Activated CD4-positive, CD25-positive, alpha-beta regulatory T cell treated with anti-CD3 and anti-CD28 coated beads, Interleukin-2, amount 50 U/mL, for 24 hours (primary cell): ENCODE data around the gene TBATA.
"Not testable (repeated sequence)": the region's sequence is repeated elsewhere in the genome, so short reads cannot be mapped to it uniquely, and the experiment has no call there.

ENCODE experiments used
- ATAC-seq, 2 donors: fragments of 150-1000 bp; cut with Tn5 transposase; one replicate each; pipeline ENCODE4 v1.10.0; 2021; ENCODE audit warnings: mild to moderate bottlenecking in 1 of 2, moderate library complexity in 1 of 2

Gene TBATA

DNA sequence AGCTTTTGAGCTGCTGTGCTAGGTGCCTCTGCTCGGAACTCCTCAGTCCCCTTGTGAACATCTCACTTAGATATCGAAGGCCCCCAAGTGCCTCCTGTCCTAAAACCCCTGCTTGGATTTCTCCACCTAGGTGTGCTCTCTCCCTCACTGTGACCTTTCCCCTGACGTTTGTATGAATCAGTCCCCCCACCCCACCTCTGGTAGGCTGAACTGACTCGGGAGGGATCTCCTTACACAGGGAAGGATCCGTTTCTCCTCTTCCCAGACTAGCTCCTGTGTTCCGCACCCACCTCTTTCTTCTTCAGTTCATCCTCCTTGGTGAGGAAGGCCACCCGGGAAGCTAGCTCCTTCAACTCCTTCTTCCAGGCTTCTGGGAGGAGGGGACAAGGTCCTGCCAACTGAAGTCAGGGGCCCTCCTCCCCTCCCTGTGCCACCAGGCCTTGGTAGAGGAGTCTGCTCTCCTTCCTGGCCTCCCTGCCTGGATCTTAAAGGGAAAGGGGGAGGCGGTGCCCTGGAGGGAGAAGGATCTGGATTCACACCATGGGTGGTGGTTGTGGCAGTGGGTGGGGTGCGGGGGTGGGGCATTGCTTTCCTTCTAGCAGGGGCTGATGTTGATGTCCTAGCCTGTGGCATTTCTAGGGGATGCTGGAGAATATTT lies 6.8 kb downstream of the TBATA start:
- no peak for ATAC-seq

GRCh38 chr10:70777063-70777875 lies 7.9 kb downstream of the TBATA start:
- ATAC-seq = no peak

DNA sequence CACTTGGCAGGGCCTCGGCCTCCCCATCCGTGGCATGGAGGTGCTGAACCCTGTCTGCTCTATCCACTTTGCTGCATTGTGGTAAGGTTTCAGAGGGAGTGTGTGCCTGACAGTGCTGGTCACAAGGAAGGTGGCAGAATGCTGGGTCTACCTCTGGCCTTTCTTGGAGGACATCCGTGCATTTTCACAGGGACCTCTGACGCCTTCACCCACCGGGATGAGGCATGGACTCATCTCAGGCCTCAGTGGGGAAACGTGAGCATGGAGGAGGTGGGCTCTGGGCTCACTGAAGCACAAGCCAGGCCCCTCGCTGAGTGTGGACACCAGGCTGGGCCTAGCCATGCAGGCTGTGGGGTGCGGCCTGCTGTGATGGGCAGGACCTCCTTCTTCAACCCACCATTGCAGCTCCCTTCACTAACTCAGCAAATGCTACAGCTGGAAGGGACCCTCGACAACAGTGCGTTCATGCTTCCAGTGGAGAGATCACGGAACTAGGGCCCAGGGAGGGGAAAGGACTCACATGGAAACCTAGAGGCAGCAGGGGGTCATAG lies 8.6 kb downstream of the TBATA start:
- no peak for ATAC-seq

- ATAC-seq = no peak
These were observed 9.3 kb downstream of the TBATA start for GRCh38 chr10:70775679-70776454.

DNA sequence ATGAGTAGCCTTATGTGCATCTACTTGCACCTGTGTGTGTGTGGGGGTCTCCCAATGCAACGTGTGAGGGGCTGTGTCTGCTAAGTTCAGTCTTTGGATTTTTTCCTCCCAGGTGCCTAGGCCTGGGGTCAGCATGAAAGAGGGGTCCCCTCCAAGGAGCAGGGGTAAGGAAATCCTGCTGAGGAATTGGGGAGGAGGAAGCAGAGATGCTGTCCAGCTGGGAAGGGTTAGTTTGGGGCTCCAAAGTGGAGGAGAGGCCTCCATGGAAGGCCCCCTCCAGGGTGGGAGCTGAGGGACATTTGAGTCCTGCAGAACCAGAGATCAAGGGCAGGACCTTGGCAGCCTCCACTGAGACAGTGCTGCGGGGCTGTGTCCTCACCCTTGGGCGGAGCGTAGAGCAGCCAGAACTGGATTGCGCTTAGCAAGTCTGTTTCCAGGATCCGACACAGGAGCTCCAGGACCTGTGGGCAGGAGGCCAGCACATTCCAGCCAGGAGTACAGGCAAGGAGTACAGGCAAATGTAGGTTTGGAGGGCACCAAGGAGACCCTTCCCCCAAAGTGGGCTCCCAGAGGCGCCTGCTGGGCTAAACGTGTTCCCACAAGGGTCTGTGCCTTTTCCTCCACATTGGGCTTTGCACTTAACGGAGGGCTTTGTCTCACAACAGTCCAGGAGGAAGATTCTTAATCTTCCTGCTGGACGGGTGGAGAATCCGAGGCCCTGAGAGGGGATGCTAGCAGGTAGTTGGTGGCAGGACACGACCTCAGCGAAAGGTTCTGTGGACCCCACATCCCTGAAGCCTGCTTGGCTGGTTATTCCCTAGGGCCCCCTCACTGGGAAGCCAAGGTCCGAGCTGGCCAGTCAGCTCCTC lies 10.1 kb downstream of the TBATA start:
- no peak for ATAC-seq

GRCh38 chr10:70773965-70774809 lies 11.0 kb downstream of the TBATA start:
- no peak for ATAC-seq

GRCh38 chr10:70773461-70773860 lies 11.7 kb downstream of the TBATA start:
- no peak for ATAC-seq

- no peak for ATAC-seq
These were observed 12.6 kb downstream of the TBATA start for GRCh38 chr10:70772627-70773026.

DNA sequence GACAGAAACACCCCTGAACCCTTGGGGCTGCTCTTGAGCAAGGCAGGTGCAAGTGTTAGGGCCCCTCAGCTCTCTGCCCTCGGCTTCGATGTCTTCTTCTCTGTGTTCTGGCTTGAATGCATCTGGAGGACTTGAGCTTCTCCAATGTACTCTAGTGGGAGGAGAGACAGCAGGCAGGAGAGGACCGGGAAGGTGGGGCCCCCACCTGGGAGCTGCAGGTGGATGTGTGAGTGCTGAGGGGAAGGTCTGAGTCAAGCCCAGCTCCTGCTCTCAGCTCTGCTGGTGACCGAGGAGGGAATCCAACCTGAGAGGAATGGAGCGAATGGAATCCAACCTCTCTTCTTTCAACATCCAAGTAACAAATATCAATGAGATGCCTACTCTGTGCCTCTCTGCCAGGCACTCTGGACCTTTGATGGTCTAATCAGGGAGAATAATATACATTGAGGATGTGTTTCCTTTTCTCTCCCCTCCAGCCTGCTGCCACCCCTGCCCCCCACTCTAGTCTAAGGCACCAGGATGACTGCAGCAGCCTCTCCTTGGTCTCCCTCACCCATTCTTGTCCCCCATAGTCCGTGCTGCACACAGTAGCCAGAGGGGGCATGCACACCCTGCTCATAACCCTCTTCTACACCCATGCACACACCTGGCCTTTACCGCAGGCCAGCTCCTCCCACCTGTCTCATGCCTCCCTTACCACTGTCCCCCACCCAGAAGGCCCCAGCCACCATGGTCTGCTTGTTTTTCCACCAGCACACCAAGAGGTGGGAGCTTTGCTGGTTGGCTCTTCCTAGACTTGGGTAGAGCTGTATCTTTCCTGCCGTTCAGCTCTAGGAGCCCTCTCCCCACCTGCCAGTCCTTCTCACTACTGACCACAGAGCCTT lies 13.6 kb downstream of the TBATA start:
- ATAC-seq = no peak

GRCh38 chr10:70770516-70770915 lies 14.7 kb downstream of the TBATA start:
- ATAC-seq = not testable (repeated sequence)

GRCh38 chr10:70770001-70770400 lies 15.2 kb downstream of the TBATA start:
- ATAC-seq = no peak

DNA sequence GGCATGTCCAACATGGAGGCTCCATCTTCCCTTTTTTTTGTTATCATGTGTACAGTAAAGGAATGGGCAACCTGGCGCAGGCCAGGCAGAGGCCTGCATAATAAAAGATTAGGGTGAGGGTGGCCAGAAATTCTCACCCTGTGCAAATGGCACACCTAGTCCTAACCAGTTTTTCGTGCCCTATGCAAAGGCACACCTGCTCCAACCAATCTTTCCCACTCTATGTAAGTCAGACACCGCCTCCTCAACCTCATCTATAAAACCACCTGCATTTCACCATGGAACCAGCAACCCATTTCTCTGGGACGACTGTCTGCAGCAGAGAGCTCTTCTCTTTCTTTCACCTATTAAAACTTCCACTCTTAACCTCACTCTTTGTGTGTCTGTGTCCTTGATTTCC lies 16.1 kb downstream of the TBATA start:
- no peak for ATAC-seq

- ATAC-seq = not testable (repeated sequence)
These were observed 17.0 kb downstream of the TBATA start for GRCh38 chr10:70768026-70768685.

DNA sequence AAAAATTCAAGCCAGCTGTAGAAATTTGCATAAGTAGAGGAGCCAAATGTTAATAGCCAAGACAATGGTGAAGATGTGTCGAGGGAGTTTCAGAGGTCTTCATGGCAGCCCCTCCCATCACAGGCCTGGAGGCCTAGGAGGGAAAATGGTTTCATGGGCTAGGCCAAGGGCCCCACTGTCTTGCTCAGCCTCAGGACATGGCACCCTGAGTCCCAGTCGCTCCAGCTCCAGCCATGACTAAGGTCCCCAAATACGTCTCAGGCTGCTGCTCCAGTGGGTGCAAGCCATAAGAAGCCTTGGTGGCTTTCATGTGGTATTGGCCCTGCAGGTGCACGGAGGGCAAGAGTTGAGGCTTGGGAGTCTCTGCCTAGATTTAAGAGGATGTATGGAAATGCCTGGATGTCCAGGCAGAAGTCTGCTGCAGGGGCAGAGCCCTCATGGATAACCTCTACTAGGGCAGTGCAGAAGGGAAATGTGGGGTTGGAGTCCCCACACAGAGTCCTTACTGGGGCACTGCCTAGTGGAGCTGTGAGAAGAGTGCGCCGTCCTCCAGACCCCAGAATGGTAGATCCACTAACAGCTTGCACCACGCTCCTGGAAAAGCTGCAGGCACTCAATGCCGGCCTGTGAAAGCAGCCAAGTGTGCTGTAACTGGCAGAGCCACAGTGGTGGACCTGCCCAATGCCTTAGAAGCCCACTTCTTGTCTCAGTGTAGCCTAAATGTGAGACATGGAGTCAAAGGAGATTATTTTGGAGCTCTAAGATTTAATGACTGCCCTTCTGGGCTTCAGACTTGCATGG lies 19.2 kb downstream of the TBATA start:
- ATAC-seq = no peak

DNA sequence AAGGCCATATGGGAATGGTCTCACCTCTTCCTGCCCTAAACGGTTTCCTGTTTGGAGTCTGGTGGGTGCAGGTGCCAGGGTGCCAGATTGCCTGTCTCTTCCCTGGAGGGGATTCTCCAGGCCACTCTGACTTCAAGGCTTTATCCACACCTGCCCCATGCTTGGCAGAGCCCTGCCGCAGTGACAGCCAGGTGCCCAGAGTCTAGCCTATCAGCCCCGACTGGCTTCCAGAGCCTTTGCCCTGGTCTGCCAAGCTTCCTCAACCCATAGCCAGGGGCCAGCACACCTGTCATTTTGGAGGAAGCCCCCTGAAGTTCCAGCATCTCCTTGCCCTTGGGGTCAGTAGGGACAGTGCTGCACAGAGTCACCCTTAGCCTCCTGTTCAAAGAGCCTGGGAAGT lies 21.6 kb downstream of the TBATA start:
- no peak for ATAC-seq

DNA sequence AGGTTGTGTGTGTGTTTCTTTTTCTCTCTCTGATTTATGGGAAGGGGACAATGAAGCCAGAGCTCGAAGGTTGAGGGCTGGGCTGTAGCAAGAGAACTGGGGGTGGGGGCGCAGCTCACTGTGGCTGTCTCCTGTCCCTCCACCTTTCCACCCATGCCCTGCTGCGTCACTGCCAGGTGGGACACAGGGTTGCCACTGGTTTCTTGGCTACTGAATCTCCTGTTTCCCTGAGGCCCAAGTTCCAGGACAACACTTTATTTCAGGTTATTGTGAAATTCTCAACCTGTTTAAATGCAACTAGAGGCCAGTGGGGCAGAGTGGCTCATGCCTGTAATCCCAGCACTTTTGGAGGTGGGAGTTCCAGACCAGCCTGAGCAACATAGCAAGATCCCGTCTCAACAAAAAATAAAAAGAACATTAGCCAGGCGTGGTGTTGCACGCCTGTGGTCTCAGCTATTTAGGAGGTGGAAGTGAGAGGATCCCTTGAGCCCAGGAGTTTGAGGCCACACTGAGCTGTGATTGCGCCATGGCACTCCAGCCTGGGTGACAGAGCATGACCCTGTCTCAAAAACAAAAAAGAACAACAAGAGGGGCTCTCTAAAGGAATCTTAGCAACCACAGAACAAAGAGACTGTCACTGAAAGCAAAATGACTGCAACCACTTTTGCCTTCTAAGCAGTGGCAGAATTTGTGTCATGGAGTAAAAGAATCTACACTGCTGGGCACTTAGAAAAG lies 22.6 kb downstream of the TBATA start:
- ATAC-seq = no peak

- ATAC-seq = no peak
These were observed 23.3 kb downstream of the TBATA start for GRCh38 chr10:70761727-70762350.
